ENCODE measurements around the gene KCNN3.

DNA sequence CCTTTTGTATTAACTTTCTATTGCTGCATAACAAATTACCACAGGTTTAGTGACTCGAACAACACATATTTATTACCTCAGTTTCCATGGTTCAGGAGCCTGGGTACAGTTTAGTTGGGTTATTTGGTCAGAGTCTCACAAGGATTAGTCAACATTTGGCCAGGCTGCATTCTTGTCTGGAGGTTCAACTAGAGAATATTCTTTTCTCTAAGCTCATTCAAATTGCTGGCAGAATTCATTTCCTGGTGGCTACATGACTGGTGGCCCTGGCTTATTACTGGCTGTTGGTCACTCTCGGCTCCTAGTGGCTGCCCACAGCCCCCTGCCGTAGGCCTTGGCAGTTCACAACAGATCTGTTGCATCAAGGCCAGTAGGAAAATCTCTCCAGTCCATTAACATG, 181.0 kb downstream of the KCNN3 start:
- TF ChIP-seq GATA1 (IDR thresholded peaks at IDR 0.05; ENCODE audit: low read depth, low read length): no peak
- no peak for TF ChIP-seq POLR2A (IDR thresholded peaks at IDR 0.05; ENCODE audit: low read length)
